Measurements from ENCODE around the gene ZNF143.

The ZNF143 gene

DNA sequence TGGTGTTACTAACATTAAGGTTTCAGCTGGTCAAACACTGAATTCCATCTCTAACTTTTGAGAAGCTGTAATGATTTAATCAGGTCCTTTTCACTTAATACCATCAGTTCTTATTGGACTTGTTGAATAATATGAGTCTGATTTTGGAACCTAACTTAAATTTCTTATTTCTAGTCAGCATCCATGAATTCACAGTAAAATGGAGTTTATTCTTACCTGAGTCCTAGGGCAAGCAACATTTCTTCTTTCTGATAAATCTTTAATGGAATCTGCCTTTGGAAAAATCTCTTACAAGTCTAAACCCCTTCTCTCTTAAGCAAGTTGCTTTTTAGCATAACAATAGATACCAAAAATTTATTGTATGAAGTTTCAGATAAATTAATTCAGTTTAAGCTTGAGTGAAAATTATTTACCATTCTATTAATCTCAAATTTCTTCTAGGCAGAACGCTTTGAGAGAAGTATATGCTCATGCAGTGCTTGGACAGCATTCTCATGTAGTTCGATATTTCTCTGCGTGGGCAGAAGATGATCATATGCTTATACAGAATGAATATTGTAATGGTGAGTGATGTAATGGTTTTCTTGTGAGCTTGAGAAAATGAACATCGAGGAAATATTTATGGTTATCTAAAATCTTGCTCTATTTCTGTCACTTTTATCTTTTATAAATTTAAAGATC is 116.0 kb downstream of the ZNF143 start:
- DNase-seq: no peak

DNA sequence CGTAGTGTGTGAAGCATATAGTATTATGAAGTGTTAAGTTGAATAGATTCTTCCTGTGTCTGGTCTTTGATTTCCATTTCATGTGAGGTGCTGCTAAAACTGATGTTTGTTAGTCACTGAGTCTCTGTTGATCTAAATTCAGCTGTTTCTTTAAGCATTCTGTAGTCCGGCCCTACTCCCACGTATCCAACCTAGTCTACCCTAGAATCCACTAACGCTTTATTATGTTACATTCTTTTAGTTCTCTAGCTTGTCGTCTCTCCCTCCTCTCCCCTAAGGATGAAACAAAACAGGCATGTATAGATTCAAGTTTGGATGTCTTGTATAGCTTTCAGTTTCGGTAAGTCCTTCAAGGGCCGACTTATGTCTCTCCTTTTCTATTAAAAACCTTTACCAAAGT is 116.7 kb downstream of the ZNF143 start:
- DNase-seq: no peak

Measured in NCI-H774 (cell line).